Mononuclear cell (primary cell): ENCODE results near the gene FGF11. TPM values are rescaled to one million over a fixed set of nuclear protein-coding genes. Genes with fewer than 3 reads are reported as not detected.
"Not testable (repeated sequence)": the region's sequence is repeated elsewhere in the genome, so short reads cannot be mapped to it uniquely, and the experiment has no call there.

ENCODE experiments used
- H3K27me3 ChIP-seq: 2 replicates; pipeline ENCODE4 v1.6.0; 2011; ENCODE audit warnings: low read length, control low read depth; ENCODE audit not compliant: insufficient read depth
- H3K4me1 ChIP-seq: 2 replicates; pipeline ENCODE4 v1.5.1; 2011; ENCODE audit warnings: mild to moderate bottlenecking, low read length, control low read depth; ENCODE audit not compliant: insufficient read depth
- H3K4me3 ChIP-seq: 2 replicates; pipeline ENCODE4 v1.5.1; 2011; ENCODE audit warnings: mild to moderate bottlenecking, low read length, moderate library complexity
- H3K9me3 ChIP-seq: 2 replicates; pipeline ENCODE4 v1.5.1; 2011; ENCODE audit warnings: low read depth, mild to moderate bottlenecking, control low read depth, low read length
- total RNA-seq: library from RNA; depleted of rRNA; stranded (reverse); fragments of >200 nt; gene quantifications from one replicate; pipeline ENCODE4 v1.2.3, GENCODE V29; 2012

Gene FGF11
- total RNA-seq, 1 donor: 0.21 TPM

DNA sequence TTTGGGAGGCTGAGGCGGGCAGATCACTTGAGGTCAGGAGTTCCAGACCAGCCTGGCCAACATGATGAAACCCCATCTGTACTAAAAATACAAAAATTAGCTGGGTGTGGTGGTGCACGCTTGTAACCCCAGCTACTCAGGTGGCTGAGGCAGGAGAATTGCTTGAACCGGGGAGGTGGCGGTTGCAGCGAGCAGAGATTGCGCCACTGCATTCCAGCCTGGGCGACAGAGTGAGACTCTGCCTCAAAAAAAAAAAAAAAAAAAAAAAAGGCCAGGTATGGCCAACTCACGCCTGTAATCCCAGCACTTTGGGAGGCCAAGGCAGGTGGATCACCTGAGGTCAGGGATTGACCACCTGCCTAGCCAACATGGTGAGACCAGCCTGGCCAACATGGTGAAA, 35.5 kb downstream of the FGF11 start:
- not testable (repeated sequence) for H3K27me3 ChIP-seq, H3K9me3 ChIP-seq, H3K4me3 ChIP-seq
- H3K4me1 ChIP-seq: peaks cover 55% of the 10 kb centered on the region

DNA sequence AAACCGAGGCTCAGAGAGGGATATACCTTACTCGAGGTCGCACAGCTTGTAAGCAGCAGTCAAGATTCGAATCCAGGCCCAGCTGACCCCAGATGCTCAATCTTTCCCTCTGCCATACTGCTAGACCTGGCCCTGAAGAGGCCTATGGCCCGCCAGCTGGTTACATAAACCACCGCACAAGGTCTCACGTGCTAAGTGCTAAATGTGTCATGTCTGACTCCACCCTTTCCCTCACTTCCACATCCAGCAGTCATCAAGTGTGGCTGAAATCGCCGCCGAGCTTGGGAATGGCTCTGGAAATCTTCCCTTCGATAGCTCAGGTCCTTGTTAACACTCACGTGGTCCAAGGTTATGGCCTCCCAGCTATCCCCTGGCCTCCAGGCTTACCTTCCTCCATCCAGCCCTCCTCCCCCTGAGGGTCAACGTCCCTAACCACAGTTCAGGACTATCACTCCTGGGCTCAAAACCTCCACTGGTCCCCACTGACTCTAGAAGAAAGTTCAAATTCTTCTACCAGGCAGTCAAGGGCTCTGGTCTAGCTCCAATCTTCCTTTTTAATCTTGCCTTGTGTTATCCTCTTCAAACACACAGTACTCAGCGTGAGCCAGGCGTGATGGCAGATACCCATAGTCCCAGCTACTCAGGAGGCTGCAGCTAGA, 36.6 kb downstream of the FGF11 start:
- H3K4me3 ChIP-seq: no peak overlapping the region
- no peaks in the 10 kb centered on the region for H3K27me3 ChIP-seq
- H3K4me1 ChIP-seq: peaks cover 66% of the 10 kb centered on the region
- H3K9me3 ChIP-seq: no peaks in the 10 kb centered on the region

DNA sequence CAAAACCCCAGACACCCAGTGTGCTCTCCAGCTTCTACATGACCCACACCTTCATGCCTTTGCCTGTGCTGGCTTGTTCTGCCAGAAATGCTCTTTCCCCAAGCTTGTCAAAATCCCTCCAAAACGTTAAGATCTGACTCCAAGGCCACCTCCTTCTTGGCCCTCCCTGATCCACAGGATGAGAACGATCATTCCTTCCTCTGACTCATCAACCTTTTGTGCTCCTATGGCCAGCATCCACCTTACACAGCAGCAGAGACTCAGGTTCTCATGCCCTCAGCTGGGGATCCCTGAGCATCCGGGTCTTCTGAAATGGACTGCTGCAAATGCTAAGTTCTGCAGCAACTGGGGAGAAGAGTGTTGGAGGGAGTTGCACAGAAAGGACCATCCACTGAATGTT, 37.2 kb downstream of the FGF11 start:
- Histone ChIP-seq H3K4me3 (no peak overlapping the region), H3K27me3 (no peaks in the 10 kb centered on the region), H3K4me1 (peaks cover 69% of the 10 kb centered on the region), H3K9me3 (no peaks in the 10 kb centered on the region)

DNA sequence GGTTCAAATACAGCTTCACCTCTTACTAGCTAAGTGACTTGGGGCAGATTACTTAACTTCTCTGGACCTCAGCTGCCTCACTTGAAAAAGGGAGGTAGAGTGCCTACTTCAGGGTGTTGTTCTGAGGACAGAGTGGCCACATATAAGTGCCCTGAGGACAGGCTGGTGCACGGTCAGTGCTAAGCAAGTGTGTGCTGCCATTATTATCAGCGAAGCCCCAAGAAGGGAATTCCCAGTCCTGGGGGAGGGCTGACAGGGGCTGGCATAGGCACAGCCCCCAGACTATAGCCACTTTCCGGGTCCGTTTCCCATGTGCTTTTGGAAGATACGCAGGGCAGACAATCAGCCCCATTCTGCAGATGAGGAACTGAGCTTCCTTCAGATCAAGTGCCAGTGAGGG, 37.6 kb downstream of the FGF11 start:
- Histone ChIP-seq H3K4me1 (peaks cover 67% of the 10 kb centered on the region), H3K27me3 (no peaks in the 10 kb centered on the region), H3K9me3 (no peaks in the 10 kb centered on the region), H3K4me3 (no peak overlapping the region)

DNA sequence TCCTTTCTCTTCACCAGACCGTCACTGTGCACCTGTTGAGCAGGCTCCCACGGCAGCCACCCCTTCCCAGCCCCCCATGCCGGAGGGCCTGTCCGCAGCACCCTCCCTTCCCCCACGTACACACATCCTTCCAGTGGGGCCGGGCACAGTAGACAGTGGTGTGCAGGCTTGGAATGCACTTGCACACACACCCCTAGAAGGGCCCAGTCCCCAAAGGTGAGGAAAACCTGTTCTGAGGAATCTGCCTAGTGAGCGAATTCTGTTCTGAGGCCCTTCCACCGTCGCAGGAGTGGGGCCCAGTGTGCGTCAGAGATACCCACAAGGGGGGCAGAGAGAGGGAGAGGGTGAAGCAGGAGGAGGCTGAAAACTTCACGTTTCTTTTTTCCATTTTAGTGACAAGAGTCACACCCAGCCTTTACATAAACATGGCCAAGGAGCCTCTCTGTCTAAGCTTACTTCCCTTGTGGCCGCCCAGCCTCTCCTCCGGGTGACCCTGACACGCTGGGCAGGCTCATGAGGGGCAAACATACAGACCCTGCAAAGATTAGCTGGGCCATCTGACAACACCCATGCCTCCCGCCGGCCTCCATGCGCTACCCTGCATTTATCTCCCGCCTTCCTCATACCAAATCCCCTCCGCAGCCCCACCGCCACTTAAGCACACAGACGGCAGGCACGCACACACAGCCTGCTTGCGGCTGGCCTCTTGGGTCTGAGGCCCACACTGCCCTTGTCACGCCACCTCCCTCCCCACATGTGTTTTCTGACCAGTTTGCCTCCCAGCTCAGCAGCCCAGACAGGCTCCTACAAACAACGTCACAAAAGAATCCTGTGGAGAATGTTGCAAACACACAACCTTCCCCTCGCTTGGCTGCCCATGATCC, 38.3 kb downstream of the FGF11 start:
- Histone ChIP-seq H3K27me3 (no peaks in the 10 kb centered on the region), H3K9me3 (no peaks in the 10 kb centered on the region), H3K4me1 (peaks cover 61% of the 10 kb centered on the region), H3K4me3 (peak overlapping the region; percentile 65)

DNA sequence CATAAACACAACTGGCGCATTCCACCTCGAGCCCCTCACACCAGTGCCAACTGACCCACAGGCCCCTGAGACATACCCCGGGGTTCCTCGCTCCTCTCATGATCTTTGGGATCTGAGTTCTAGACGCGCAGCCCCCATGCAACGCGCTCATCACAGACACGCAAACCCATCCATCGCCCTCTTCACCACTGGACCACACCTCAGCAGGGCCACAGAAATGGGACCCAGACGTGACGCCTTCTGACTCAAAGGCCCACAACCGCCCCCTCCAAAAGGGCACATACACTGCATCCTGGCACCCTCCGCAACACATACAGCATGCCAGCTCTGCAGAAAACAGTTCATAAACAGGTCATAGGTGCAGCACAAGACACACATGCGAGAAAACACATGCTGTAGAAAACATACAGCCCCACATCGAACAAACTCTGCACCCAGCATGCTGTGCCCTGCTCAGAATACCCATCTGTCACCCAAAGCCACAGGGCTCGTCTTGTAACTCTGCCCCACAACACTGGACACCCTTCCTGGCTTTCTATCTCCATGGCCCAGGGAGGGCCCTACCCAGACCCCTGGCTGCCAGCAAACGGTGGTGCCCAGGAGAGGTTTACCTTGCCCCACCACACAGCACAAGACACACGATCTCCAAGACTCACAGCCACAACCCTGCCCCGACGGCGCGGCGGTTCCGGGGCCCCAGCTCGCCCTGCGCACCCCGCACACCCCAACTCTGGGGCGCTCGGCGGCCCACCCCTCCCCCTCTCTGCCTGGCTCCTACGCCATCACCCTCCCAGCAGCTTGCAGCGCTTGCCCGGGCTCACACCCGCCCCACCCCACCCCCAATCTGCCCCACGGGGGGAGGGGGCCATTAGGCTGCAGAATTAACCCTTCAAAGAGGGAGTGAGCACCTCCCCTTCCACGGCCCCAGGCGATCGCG, 39.2 kb downstream of the FGF11 start:
- Histone ChIP-seq H3K27me3 (no peaks in the 10 kb centered on the region), H3K4me3 (peak overlapping the region; percentile 65), H3K4me1 (peaks cover 67% of the 10 kb centered on the region), H3K9me3 (no peaks in the 10 kb centered on the region)

DNA sequence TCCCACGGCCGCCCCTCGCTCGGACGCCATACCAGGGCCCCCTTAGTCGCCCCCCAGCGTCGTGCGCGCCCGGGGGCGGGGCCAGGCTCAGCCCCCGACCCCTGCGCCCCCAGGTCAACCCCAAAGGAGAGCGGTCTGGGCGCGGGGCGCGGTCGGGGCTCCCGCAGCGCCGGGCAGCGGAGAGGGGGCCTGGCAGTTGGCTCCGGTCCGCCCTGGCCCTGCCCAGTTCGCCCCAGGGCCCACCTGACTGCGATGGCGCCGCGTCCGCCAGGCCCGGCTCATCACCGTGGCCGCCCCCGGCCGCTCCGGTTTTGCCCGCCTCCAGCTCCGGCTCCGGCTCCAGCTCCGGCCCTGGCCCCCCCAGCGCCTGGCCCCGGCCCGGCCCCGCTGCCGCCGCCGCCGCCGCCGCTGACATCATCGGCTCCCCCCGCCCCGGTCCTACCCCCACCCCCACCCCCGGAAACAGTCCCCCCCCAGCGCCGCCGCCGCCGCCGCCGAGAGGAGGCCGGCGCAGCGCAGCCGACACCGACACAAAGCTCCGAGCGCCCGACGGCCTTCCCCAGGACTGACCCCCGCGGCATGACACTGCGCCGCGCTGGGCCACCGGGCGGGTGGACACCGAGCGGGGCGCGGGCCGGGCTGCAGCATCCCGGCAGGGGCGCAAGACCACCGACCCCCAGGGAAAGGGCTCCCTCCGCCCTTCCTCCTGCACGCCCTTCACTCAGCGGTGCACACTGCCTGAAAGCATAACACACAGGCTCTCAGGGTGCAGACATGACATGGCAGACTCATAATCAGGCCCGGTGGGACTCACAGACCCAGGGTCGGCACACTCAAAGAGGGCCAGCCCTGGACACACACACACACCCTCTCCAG, 40.1 kb downstream of the FGF11 start, which contains the start of gene ZBTB4:
ZBTB4 (minus strand) TSS at position 419 of the 876 bp plus-strand sequence. CDS start 12,830 bp downstream, outside the sequence.
- no peaks in the 10 kb centered on the region for H3K9me3 ChIP-seq
- peak within 1 kb of the TSS; percentile 65 for H3K4me3 ChIP-seq
- peaks cover 67% of the 10 kb centered on the region for H3K4me1 ChIP-seq
- no peaks in the 10 kb centered on the region for H3K27me3 ChIP-seq

DNA sequence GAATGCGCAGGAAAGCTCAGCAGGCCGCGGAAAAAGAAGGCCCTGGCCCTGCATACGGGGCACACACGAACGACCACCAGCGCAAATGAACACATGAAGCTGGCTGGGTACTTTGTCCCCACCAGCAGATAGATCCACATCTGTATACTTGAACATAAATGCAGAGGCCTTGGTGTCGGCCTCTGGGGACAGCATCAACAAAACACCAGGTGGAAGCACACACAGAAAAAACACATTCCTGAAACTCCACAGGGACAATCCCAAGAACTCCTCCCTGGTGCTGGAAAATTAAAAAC, 40.7 kb downstream of the FGF11 start:
- H3K4me3 ChIP-seq: peak overlapping the region; percentile 51
- peaks cover 64% of the 10 kb centered on the region for H3K4me1 ChIP-seq
- H3K27me3 ChIP-seq: no peaks in the 10 kb centered on the region
- H3K9me3 ChIP-seq: no peaks in the 10 kb centered on the region

DNA sequence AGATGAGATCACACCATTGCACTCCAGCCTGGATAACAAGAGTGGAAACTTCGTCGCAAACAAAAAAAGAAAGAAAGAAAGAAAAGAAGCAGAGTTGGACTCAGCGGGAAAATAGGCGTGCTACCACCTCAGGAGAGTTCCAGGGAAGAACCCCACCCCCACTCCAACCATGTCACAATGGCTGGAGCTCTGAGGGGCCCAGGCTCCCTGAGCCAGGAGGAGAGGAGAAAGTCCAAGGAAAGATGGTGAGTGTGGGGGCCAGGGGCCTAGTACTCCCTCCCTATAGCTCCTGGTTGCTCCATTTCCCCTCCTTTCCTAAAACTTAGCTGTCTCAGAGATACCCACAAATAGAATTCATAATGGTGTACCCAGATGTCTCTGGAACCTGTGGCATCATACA, 42.0 kb downstream of the FGF11 start, which contains the start of gene SLC35G6:
SLC35G6 (plus strand) TSS at position 172 of the 400 bp plus-strand sequence; CDS start at position 243, 71 bp downstream.
- not testable (repeated sequence) for H3K27me3 ChIP-seq, H3K4me3 ChIP-seq, H3K9me3 ChIP-seq
- H3K4me1 ChIP-seq: peaks cover 64% of the 10 kb centered on the region

DNA sequence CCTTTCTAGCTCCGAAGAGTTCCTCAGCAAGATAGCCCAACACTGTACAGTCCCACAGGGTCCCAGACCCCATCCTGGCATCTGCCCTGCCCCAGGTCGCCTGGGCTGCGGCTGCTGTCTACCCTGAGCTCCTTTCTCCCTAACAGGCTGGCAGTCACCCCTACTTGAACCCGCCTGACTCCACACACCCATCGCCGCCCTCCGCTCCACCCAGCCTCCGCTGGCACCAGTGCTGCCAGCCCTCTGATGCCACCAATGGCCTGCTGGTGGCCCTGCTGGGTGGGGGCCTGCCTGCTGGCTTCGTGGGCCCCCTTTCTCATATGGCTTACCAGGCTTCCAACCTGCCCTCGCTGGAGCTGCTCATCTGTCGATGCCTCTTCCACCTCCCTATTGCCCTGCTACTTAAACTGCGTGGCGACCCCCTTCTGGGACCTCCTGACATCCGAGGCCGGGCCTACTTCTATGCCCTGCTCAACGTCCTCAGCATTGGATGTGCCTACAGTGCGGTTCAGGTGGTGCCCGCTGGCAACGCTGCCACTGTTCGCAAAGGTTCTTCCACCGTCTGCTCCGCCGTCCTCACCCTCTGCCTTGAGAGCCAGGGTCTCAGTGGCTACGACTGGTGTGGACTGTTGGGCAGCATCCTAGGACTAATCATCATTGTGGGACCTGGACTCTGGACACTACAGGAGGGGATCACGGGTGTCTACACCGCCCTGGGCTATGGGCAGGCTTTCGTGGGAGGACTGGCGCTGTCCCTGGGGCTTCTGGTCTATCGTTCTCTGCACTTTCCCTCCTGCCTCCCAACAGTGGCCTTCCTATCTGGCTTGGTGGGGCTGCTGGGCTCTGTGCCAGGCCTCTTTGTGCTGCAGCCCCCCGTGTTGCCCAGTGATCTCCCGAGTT, 42.8 kb downstream of the FGF11 start:
- not testable (repeated sequence) for H3K4me3 ChIP-seq, H3K27me3 ChIP-seq, H3K9me3 ChIP-seq
- peaks cover 64% of the 10 kb centered on the region for H3K4me1 ChIP-seq

DNA sequence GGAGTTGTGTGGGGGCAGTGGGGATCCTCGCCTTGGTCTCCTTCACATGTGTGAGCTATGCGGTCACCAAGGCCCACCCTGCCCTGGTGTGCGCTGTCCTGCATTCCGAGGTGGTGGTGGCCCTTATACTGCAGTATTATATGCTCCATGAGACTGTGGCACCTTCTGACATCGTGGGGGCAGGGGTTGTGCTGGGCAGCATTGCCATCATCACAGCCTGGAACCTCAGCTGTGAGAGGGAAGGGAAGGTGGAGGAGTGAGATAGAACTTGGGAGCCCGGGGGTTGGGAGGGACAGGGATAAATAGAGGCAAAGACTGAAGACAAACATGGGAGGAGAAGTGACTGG, 43.4 kb downstream of the FGF11 start:
- H3K9me3 ChIP-seq, H3K27me3 ChIP-seq: not testable (repeated sequence)
- Histone ChIP-seq H3K4me1 (peaks cover 64% of the 10 kb centered on the region), H3K4me3 (peak overlapping the region; percentile 98)

DNA sequence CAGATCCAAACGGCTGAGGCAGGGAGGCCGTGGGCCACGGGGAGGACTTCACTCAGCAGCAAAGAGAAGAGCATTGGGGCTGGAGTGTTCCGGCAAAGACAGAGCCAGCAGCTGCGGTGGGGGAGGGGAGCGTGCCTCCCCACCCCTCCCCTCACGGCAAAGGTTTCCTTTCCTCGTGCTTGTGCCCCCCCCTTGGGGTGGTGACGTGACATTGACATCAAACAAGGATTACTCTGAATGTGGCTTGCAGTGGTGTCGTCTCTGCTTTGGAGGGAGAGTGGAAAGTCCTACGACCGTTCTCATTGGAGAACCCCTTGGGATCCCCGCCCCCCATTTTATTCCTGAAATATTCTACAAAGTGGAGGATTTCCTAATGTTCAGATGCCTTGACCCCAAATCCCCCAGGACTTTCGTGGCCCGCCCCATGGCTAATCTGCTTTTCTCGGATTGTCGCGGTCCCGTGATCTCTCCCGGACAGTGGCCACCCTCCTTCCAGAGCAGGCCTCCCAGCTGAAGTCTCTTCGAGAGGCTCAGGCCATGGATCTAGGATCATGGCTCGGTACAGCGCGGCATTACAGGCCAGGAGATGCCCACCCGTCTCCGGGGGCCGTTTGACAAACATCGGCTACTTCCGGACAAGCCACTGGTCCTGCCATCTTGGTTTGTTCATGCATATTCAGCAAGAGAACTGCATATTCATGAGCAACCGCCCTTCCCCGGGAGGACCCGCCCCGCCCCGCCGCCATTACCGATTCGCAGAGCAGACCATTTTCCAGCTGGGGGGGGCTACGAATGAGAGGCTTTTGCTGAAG, 44.1 kb downstream of the FGF11 start:
- Histone ChIP-seq H3K4me3 (peak overlapping the region; percentile 98), H3K9me3 (no peaks in the 10 kb centered on the region), H3K27me3 (no peaks in the 10 kb centered on the region), H3K4me1 (peaks cover 62% of the 10 kb centered on the region)
